Measurements from ENCODE around the gene NTM. TPM values are rescaled to one million over a fixed set of nuclear protein-coding genes. Genes with fewer than 3 reads are reported as not detected.

NTM gene
- total RNA-seq, 1 experiment from 2014 or later = 8.6 TPM

DNA sequence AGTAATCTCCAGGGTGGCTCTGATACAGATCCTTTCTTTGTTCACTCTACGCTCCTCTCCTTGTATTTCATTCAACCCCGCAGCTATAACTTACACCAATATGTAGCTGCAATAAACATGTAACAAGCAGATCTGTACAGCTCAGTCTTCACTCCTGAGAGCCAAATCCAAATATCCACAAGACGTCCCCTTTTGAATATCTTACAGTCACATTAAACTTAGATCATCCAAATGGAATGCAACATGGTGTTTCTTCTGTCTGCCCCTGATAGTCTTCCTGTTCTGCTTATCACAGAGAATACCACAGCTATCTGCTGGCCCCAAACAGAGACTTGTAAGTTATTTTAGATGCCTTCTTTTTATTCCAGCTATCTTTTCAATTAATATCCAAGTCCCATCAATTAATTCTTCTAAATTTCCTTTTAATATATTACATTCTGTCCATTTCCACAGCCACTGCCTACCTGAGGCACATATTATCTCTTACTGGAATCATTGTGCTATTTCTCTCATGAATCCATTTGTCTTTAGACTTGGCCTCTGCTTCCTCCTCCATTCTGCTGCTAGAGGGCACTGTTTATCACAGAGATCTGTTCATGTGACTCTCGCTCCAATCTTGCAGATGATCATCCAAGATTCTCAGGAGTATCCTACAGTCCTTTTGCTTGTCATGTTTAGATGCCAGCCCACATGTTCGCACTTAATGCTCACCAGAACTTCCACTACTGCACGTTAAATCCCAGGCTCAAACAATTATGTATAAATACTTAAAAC lies 908.6 kb downstream of the NTM start:
- Histone ChIP-seq H3K27me3 (replicated peaks; ENCODE audit: insufficient read depth, low read depth, low read length, poor library complexity) (peaks cover 16% of the 10 kb centered on the region), H3K27ac (ENCODE audit: low read depth, low read length, poor library complexity, severe bottlenecking) (no peak overlapping the region), H3K4me1 (ENCODE audit: insufficient read depth, low read length, poor library complexity, severe bottlenecking) (no peaks in the 10 kb centered on the region), H3K4me3 (ENCODE audit: low read depth, low read length, poor library complexity, severe bottlenecking) (no peak overlapping the region), H3K36me3 (ENCODE audit: insufficient read depth, low read length, poor library complexity, severe bottlenecking) (no peaks in the 10 kb centered on the region), H3K9me3 (ENCODE audit: low read depth, low read length, poor library complexity, severe bottlenecking) (no peaks in the 10 kb centered on the region)
- BruUV-seq (replicated peaks) = no TSS peak
- ChIA-PET POLR2A (ENCODE audit: low non-redundant PET) (no interaction called here), CTCF (no interaction called here)
- peak; percentile 47 for DNase-seq (ENCODE audit: low spot score)
- intact Hi-C loops (cut with micrococcal nuclease; ENCODE audit: unreplicated experiment) = no loop called here
- TF ChIP-seq, protein P1, sequence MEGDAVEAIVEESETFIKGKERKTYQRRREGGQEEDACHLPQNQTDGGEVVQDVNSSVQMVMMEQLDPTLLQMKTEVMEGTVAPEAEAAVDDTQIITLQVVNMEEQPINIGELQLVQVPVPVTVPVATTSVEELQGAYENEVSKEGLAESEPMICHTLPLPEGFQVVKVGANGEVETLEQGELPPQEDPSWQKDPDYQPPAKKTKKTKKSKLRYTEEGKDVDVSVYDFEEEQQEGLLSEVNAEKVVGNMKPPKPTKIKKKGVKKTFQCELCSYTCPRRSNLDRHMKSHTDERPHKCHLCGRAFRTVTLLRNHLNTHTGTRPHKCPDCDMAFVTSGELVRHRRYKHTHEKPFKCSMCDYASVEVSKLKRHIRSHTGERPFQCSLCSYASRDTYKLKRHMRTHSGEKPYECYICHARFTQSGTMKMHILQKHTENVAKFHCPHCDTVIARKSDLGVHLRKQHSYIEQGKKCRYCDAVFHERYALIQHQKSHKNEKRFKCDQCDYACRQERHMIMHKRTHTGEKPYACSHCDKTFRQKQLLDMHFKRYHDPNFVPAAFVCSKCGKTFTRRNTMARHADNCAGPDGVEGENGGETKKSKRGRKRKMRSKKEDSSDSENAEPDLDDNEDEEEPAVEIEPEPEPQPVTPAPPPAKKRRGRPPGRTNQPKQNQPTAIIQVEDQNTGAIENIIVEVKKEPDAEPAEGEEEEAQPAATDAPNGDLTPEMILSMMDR (conservative IDR thresholded peaks at IDR 0.05; ENCODE audit: low read depth, low read length) = peak; percentile 60
- TF ChIP-seq EZH2 (IDR thresholded peaks at IDR 0.05; ENCODE audit: borderline replicate concordance, low read depth, low read length, poor library complexity, severe bottlenecking) = no peak

DNA sequence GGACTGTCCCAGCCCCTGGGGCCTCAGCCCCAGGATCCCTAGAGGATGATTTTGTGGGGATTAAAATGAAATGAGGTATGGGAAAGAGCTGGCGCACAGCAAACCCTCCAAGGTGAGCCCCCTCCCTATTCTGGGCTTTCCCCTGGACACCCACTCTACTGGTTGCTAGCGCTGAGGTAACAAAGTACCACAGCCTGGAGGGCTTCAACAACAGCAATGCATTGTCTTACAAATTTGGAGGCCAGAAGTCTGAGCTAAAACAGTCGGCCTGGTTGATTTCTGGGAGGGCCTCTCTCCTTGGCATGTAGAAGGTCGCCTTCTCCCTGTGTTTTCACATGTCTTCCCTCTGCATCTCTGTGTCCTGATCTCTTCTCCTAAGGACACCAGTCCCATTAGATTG lies 913.6 kb downstream of the NTM start:
- H3K4me1 ChIP-seq (ENCODE audit: insufficient read depth, low read length, poor library complexity, severe bottlenecking) = no peaks in the 10 kb centered on the region
- no peak overlapping the region for H3K4me3 ChIP-seq (ENCODE audit: low read depth, low read length, poor library complexity, severe bottlenecking)
- H3K9me3 ChIP-seq (ENCODE audit: low read depth, low read length, poor library complexity, severe bottlenecking) = no peaks in the 10 kb centered on the region
- intact Hi-C loops (cut with micrococcal nuclease; ENCODE audit: unreplicated experiment) = no loop called here
- BruUV-seq (replicated peaks) = no TSS peak
- POLR2A ChIA-PET (ENCODE audit: low non-redundant PET) = no interaction called here
- peaks cover 13% of the 10 kb centered on the region for H3K27me3 ChIP-seq (replicated peaks; ENCODE audit: insufficient read depth, low read depth, low read length, poor library complexity)
- no peak overlapping the region for H3K27ac ChIP-seq (ENCODE audit: low read depth, low read length, poor library complexity, severe bottlenecking)
- TF ChIP-seq, protein P1 (conservative IDR thresholded peaks at IDR 0.05; ENCODE audit: low read depth, low read length) = no peak
- no peak for TF ChIP-seq EZH2 (IDR thresholded peaks at IDR 0.05; ENCODE audit: borderline replicate concordance, low read depth, low read length, poor library complexity, severe bottlenecking)
- CTCF ChIA-PET = no interaction called here
- H3K36me3 ChIP-seq (ENCODE audit: insufficient read depth, low read length, poor library complexity, severe bottlenecking) = no peaks in the 10 kb centered on the region
- DNase-seq (ENCODE audit: low spot score) = no peak

DNA sequence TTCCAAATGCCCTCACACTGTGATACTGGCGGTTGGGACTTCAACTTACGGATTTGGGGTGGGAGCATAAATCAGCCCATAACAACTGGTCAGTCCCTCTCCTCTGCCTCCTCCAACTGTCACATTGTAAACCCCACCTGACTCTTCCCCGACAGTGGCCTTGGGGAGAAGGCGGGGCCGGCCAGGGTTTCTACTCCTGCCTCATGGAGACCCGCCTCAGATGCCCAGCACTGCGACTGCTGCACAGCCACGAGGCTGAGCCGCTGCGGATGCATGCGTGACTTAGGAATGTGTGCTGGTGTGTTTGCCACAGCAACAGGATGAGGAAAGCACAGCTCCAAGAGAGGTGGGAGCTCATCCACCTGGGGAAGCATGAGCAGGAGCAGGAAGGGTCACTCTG lies 914.2 kb downstream of the NTM start:
- no peaks in the 10 kb centered on the region for H3K4me1 ChIP-seq (ENCODE audit: insufficient read depth, low read length, poor library complexity, severe bottlenecking)
- ChIA-PET POLR2A (ENCODE audit: low non-redundant PET) (no interaction called here), CTCF (no interaction called here)
- no peak overlapping the region for H3K4me3 ChIP-seq (ENCODE audit: low read depth, low read length, poor library complexity, severe bottlenecking)
- TF ChIP-seq, protein P1 (conservative IDR thresholded peaks at IDR 0.05; ENCODE audit: low read depth, low read length) = no peak
- TF ChIP-seq EZH2 (IDR thresholded peaks at IDR 0.05; ENCODE audit: borderline replicate concordance, low read depth, low read length, poor library complexity, severe bottlenecking) = no peak
- no TSS peak for BruUV-seq (replicated peaks)
- intact Hi-C loops (cut with micrococcal nuclease; ENCODE audit: unreplicated experiment) = no loop called here
- no peak for DNase-seq (ENCODE audit: low spot score)
- H3K36me3 ChIP-seq (ENCODE audit: insufficient read depth, low read length, poor library complexity, severe bottlenecking) = no peaks in the 10 kb centered on the region
- H3K27me3 ChIP-seq (replicated peaks; ENCODE audit: insufficient read depth, low read depth, low read length, poor library complexity) = peaks cover 18% of the 10 kb centered on the region
- no peak overlapping the region for H3K27ac ChIP-seq (ENCODE audit: low read depth, low read length, poor library complexity, severe bottlenecking)
- H3K9me3 ChIP-seq (ENCODE audit: low read depth, low read length, poor library complexity, severe bottlenecking) = no peaks in the 10 kb centered on the region
